ENCODE results near the gene ZNF438.
"Not testable (repeated sequence)": the region's sequence is repeated elsewhere in the genome, so short reads cannot be mapped to it uniquely, and the experiment has no call there.

- TF ChIP-seq CTCF (conservative IDR thresholded peaks at IDR 0.05 in 1 of 2, IDR thresholded peaks at IDR 0.05 in 1 of 2; ENCODE audit: extremely low read depth in 1 of 2, insufficient read depth in 1 of 2, low read depth in 1 of 2, low read length in 2 of 2); EZH2 (IDR thresholded peaks at IDR 0.05; ENCODE audit: borderline replicate concordance, low read length): not testable (repeated sequence)
These were observed 236.6 kb downstream of the ZNF438 start for GRCh38 chr10:30795024-30795423.
